Brain pericyte (primary cell): ENCODE data around the gene SYNDIG1L.
"Not testable (repeated sequence)": the region's sequence is repeated elsewhere in the genome, so short reads cannot be mapped to it uniquely, and the experiment has no call there.

ENCODE experiments used
- DNase-seq: peaks from one replicate; pipeline ENCODE4 v3.0.0-alpha.2; 2012; ENCODE audit warnings: low read depth, low spot score

The SYNDIG1L gene

GRCh38 chr14:74402401-74403251 is 23.4 kb downstream of the SYNDIG1L start:
- no peak for DNase-seq

GRCh38 chr14:74401504-74402241 is 24.3 kb downstream of the SYNDIG1L start:
- no peak for DNase-seq

- no peak for DNase-seq
These were observed 25.0 kb downstream of the SYNDIG1L start for GRCh38 chr14:74400919-74401503.

GRCh38 chr14:74400031-74400685 is 25.9 kb downstream of the SYNDIG1L start:
- no peak for DNase-seq

- DNase-seq: no peak
These were observed 30.9 kb downstream of the SYNDIG1L start for GRCh38 chr14:74395094-74395493.

- DNase-seq: no peak
These were observed 31.5 kb downstream of the SYNDIG1L start for GRCh38 chr14:74394549-74394948.

GRCh38 chr14:74392616-74393570 is 33.1 kb downstream of the SYNDIG1L start:
- no peak for DNase-seq

- DNase-seq: no peak
These were observed 34.5 kb downstream of the SYNDIG1L start for GRCh38 chr14:74391479-74391878.

GRCh38 chr14:74390505-74390904 is 35.5 kb downstream of the SYNDIG1L start:
- not testable (repeated sequence) for DNase-seq

- no peak for DNase-seq
These were observed 36.0 kb downstream of the SYNDIG1L start for GRCh38 chr14:74389980-74390379.

GRCh38 chr14:74382231-74382630 is 43.8 kb downstream of the SYNDIG1L start:
- no peak for DNase-seq

GRCh38 chr14:74381571-74381970 is 44.4 kb downstream of the SYNDIG1L start:
- not testable (repeated sequence) for DNase-seq

- no peak for DNase-seq
These were observed 45.2 kb downstream of the SYNDIG1L start for GRCh38 chr14:74380845-74381244.

- no peak for DNase-seq
These were observed 45.8 kb downstream of the SYNDIG1L start for GRCh38 chr14:74380172-74380571.

- no peak for DNase-seq
These were observed 47.9 kb downstream of the SYNDIG1L start for GRCh38 chr14:74377976-74378690.

- DNase-seq: no peak
These were observed 57.6 kb downstream of the SYNDIG1L start for GRCh38 chr14:74368441-74368840.

- DNase-seq: no peak
These were observed 58.0 kb downstream of the SYNDIG1L start for GRCh38 chr14:74368026-74368425.

GRCh38 chr14:74364271-74364880 is 61.6 kb downstream of the SYNDIG1L start:
- DNase-seq: no peak

GRCh38 chr14:74362361-74362915 is 63.6 kb downstream of the SYNDIG1L start:
- DNase-seq: peak; percentile 8
